WERI-Rb-1 (cell line): Measurements from ENCODE around the gene VSIR.

ENCODE experiments used
- DNase-seq: peaks from one replicate; pipeline ENCODE4 v3.0.0-alpha.2; 2020
- H3K27ac ChIP-seq: fragments of 250-450 bp; sonication (Bioruptor Pico); 2 replicates; pipeline ENCODE4 v1.5.1; 2020; ENCODE audit warnings: mild to moderate bottlenecking, moderate library complexity
- H3K27me3 ChIP-seq: fragments of 250-450 bp; sonication (Bioruptor Pico); 2 replicates; pipeline ENCODE4 v1.5.1; 2021; ENCODE audit warnings: mild to moderate bottlenecking, low read depth, moderate library complexity; ENCODE audit not compliant: insufficient read depth, severe bottlenecking
- H3K36me3 ChIP-seq: fragments of 250-450 bp; sonication (Bioruptor Pico); 2 replicates; pipeline ENCODE4 v1.5.1; 2020; ENCODE audit warnings: mild to moderate bottlenecking, moderate library complexity
- H3K4me3 ChIP-seq: 2 replicates; pipeline ENCODE4 v1.5.1; 2011; ENCODE audit warnings: low read depth, mild to moderate bottlenecking, control low read depth, low read length
- H3K9me3 ChIP-seq: fragments of 250-450 bp; sonication (Bioruptor Pico); 2 replicates; pipeline ENCODE4 v1.5.1; 2021; ENCODE audit warnings: mild to moderate bottlenecking, moderate library complexity; ENCODE audit not compliant: severe bottlenecking
- CTCF ChIP-seq: IDR thresholded peaks from 2 replicates; pipeline ENCODE4 v1.5.1; 2011; ENCODE audit warnings: low read depth, mild to moderate bottlenecking, control low read depth, inconsistent platforms, low read length

VSIR gene

GRCh38 chr10:71714031-71714410 lies 59.3 kb downstream of the VSIR start:
- Histone ChIP-seq H3K27ac (peak overlapping the region; percentile 30), H3K36me3 (peaks cover 39% of the 10 kb centered on the region), H3K27me3 (no peaks in the 10 kb centered on the region), H3K9me3 (no peaks in the 10 kb centered on the region), H3K4me3 (no peak overlapping the region)
- no peak for DNase-seq
- no peak for TF ChIP-seq CTCF

GRCh38 chr10:71713135-71714030 lies 59.9 kb downstream of the VSIR start:
- DNase-seq, result peak; percentile 43
- no peak overlapping the region for H3K4me3 ChIP-seq
- TF ChIP-seq CTCF, result no peak
- H3K36me3 ChIP-seq, result peaks cover 39% of the 10 kb centered on the region
- H3K27me3 ChIP-seq, result no peaks in the 10 kb centered on the region
- peak overlapping the region; percentile 30 for H3K27ac ChIP-seq
- no peaks in the 10 kb centered on the region for H3K9me3 ChIP-seq

- no peaks in the 10 kb centered on the region for H3K9me3 ChIP-seq
- H3K4me3 ChIP-seq, result no peak overlapping the region
- no peaks in the 10 kb centered on the region for H3K27me3 ChIP-seq
- DNase-seq, result no peak
- no peak overlapping the region; the same call in 1 of the 2 replicates for H3K27ac ChIP-seq
- no peak for TF ChIP-seq CTCF
- peaks cover 39% of the 10 kb centered on the region for H3K36me3 ChIP-seq
These were observed 60.7 kb downstream of the VSIR start for GRCh38 chr10:71712572-71713134.

GRCh38 chr10:71712170-71712569 lies 61.1 kb downstream of the VSIR start:
- Histone ChIP-seq H3K36me3 (peaks cover 36% of the 10 kb centered on the region), H3K27me3 (no peaks in the 10 kb centered on the region), H3K9me3 (no peaks in the 10 kb centered on the region), H3K27ac (no peak overlapping the region), H3K4me3 (no peak overlapping the region)
- no peak for DNase-seq
- no peak for TF ChIP-seq CTCF

GRCh38 chr10:71711052-71711623 lies 62.2 kb downstream of the VSIR start:
- H3K9me3 ChIP-seq, result no peaks in the 10 kb centered on the region
- no peak overlapping the region for H3K27ac ChIP-seq
- H3K36me3 ChIP-seq, result peaks cover 27% of the 10 kb centered on the region
- H3K4me3 ChIP-seq, result no peak overlapping the region
- DNase-seq, result no peak
- no peak for TF ChIP-seq CTCF
- H3K27me3 ChIP-seq, result no peaks in the 10 kb centered on the region
